GM23338 (cell line): ENCODE data around the gene SLBP. TPM values are rescaled to one million over a fixed set of nuclear protein-coding genes. Genes with fewer than 3 reads are reported as not detected.

Experiments used
- ATAC-seq: fragments of 200-7000 bp; cut with Tn5 transposase; 3 replicates; pipeline ENCODE4 v1.9.1; 2020
- DNase-seq: peaks from one replicate; pipeline ENCODE4 v3.0.0-alpha.2; 2015; ENCODE audit warnings: low spot score
- H2AFZ ChIP-seq: fragments of 200-600 bp; sonication (generic); 2 replicates; pipeline ENCODE4 v1.8.0; 2016; ENCODE audit warnings: antibody characterized with exemption, mild to moderate bottlenecking, moderate library complexity
- H3F3A ChIP-seq: fragments of 200-600 bp; sonication (generic); replicated peaks from 2 replicates; pipeline ENCODE4 v1.8.0; 2017; ENCODE audit warnings: antibody characterized with exemption, mixed run types, low read depth
- H3K27ac ChIP-seq: fragments of 200-600 bp; sonication (generic); 2 replicates; pipeline ENCODE4 v1.6.1; 2016; ENCODE audit warnings: low read depth
- H3K27me3 ChIP-seq: fragments of 200-600 bp; sonication (generic); 2 replicates; pipeline ENCODE4 v1.8.0; 2016; ENCODE audit warnings: mild to moderate bottlenecking, mixed run types, moderate library complexity; ENCODE audit not compliant: insufficient read depth
- H3K36me3 ChIP-seq: fragments of 200-600 bp; sonication (generic); 2 replicates; pipeline ENCODE4 v1.8.0; 2016; ENCODE audit warnings: mild to moderate bottlenecking; ENCODE audit not compliant: insufficient read depth
- H3K4me1 ChIP-seq: fragments of 200-600 bp; sonication (generic); 2 replicates; pipeline ENCODE4 v1.8.0; 2016; ENCODE audit warnings: mild to moderate bottlenecking, moderate library complexity; ENCODE audit not compliant: insufficient read depth
- H3K4me2 ChIP-seq: fragments of 200-600 bp; sonication (generic); 2 replicates; pipeline ENCODE4 v1.7.1; 2017; ENCODE audit warnings: mixed run types
- H3K4me3 ChIP-seq: fragments of 200-600 bp; sonication (generic); 2 replicates; pipeline ENCODE4 v1.6.1; 2016; ENCODE audit warnings: mixed run types
- H3K79me2 ChIP-seq: fragments of 200-600 bp; sonication (generic); replicated peaks from 2 replicates; pipeline ENCODE4 v1.8.0; 2017; ENCODE audit warnings: mild to moderate bottlenecking; ENCODE audit not compliant: insufficient read depth
- H3K9me2 ChIP-seq: fragments of 200-600 bp; sonication (generic); 2 replicates; pipeline ENCODE4 v1.8.0; 2017; ENCODE audit not compliant: insufficient read depth
- H4K20me1 ChIP-seq: fragments of 200-600 bp; sonication (generic); replicated peaks from 2 replicates; pipeline ENCODE4 v1.8.0; 2017; ENCODE audit warnings: mild to moderate bottlenecking; ENCODE audit not compliant: insufficient read depth
- H3K27ac Mint-ChIP-seq: 2 replicates; pipeline ENCODE4 v1.8.0; 2020; ENCODE audit warnings: inconsistent platforms, mild to moderate bottlenecking, moderate library complexity, mixed read lengths
- H3K27me3 Mint-ChIP-seq: 3 replicates; pipeline ENCODE4 v1.8.0; 2022; ENCODE audit warnings: low read depth, mild to moderate bottlenecking, moderate library complexity, mixed read lengths, inconsistent platforms; ENCODE audit not compliant: insufficient read depth, poor library complexity
- H3K36me3 Mint-ChIP-seq: 3 replicates; pipeline ENCODE4 v1.8.0; 2021; ENCODE audit warnings: low read depth, mild to moderate bottlenecking, inconsistent platforms, moderate library complexity, mixed read lengths
- H3K4me1 Mint-ChIP-seq: 3 replicates; pipeline ENCODE4 v1.8.0; 2020; ENCODE audit warnings: mild to moderate bottlenecking, inconsistent platforms, mixed read lengths
- H3K4me3 Mint-ChIP-seq: 3 replicates; pipeline ENCODE4 v1.8.0; 2021; ENCODE audit warnings: moderate library complexity, mild to moderate bottlenecking, inconsistent platforms, mixed read lengths
- H3K9me3 Mint-ChIP-seq: 3 replicates; pipeline ENCODE4 v1.8.0; 2020; ENCODE audit warnings: moderate library complexity, mild to moderate bottlenecking, inconsistent platforms, mixed read lengths
- CREB1 ChIP-seq: fragments of 250-450 bp; sonication (Bioruptor Pico); IDR thresholded peaks from 2 replicates; pipeline ENCODE4 v1.5.0; 2020; ENCODE audit warnings: low read depth, mild to moderate bottlenecking, moderate library complexity
- CTCF ChIP-seq, 2 experiments: fragments of 200-600 bp in 1 of 2; sonication (generic) in 1 of 2; conservative IDR thresholded peaks; 2 replicates each; pipeline versions ENCODE4 v1.5.1 to v1.6.1; 2016 to 2017; ENCODE audit warnings: antibody characterized with exemption in 2 of 2, low read depth in 2 of 2, mild to moderate bottlenecking in 2 of 2, moderate library complexity in 1 of 2
- ETS1 ChIP-seq: IDR thresholded peaks from 2 replicates; pipeline ENCODE4 v1.6.1; 2016; ENCODE audit warnings: antibody characterized with exemption
- EZH2 ChIP-seq: fragments of 200-600 bp; sonication (generic); IDR thresholded peaks from one replicate; pipeline ENCODE4 v1.8.0; 2017; ENCODE audit warnings: antibody characterized with exemption, mild to moderate bottlenecking, low read depth; ENCODE audit not compliant: unreplicated experiment
- EZH2phosphoT487 ChIP-seq: fragments of 200-600 bp; sonication (generic); IDR thresholded peaks from one replicate; pipeline ENCODE4 v1.8.1; 2018; ENCODE audit warnings: antibody characterized with exemption; ENCODE audit not compliant: unreplicated experiment
- JUNB ChIP-seq: IDR thresholded peaks from one replicate; pipeline ENCODE4 v1.6.1; 2016; ENCODE audit warnings: antibody characterized with exemption; ENCODE audit not compliant: unreplicated experiment
- POLR2AphosphoS5 ChIP-seq: IDR thresholded peaks from 2 replicates; pipeline ENCODE4 v1.6.1; 2016; ENCODE audit warnings: antibody characterized with exemption, low read depth
- STAT1 ChIP-seq: IDR thresholded peaks from one replicate; pipeline ENCODE4 v1.6.1; 2016; ENCODE audit warnings: antibody characterized with exemption; ENCODE audit not compliant: unreplicated experiment
- ZNF331 ChIP-seq: fragments of 250-450 bp; sonication (Bioruptor Pico); IDR thresholded peaks from 2 replicates; pipeline ENCODE4 v1.5.0; 2020; ENCODE audit warnings: low read depth, mild to moderate bottlenecking, moderate library complexity
- ZNF462 ChIP-seq: fragments of 250-450 bp; sonication (Bioruptor Pico); IDR thresholded peaks from 2 replicates; pipeline ENCODE4 v1.5.0; 2020; ENCODE audit warnings: mild to moderate bottlenecking, moderate library complexity
- polyA plus RNA-seq: library from polyadenylated mRNA; unstranded; fragments of >200 nt; fragmentation: Nextera tagmentation; extraction: Ambion mirVana; gene quantifications from 2 replicates; pipeline ENCODE4 v1.2.1, GENCODE V29; 2016
- total RNA-seq: library from RNA; depleted of rRNA; stranded (reverse); fragments of >200 nt; shearing (Covaris generic); gene quantifications from 2 replicates; pipeline ENCODE4 v1.2.3, GENCODE V29; 2014
- TF ChIP-seq, protein P1 (sequence below): IDR thresholded peaks from one replicate; pipeline ENCODE4 v1.6.1; 2018; ENCODE audit warnings: antibody characterized with exemption; ENCODE audit not compliant: unreplicated experiment

Gene SLBP
- total and polyA plus RNA-seq, 2 experiments from 2014 or later = 54.4 to 58.6 TPM

- Histone ChIP-seq H3K9me2 (no peaks in the 10 kb centered on the region), H3K4me1 (no peaks in the 10 kb centered on the region), H3K27me3 (no peaks in the 10 kb centered on the region), H2AFZ (no peak overlapping the region), H3F3A (no peaks in the 10 kb centered on the region), H3K79me2 (no peaks in the 10 kb centered on the region), H3K27ac (no peak overlapping the region), H4K20me1 (no peaks in the 10 kb centered on the region), H3K4me2 (no peak overlapping the region), H3K36me3 (no peaks in the 10 kb centered on the region), H3K4me3 (no peak overlapping the region)
- no peaks in the 10 kb centered on the region; the same call in 2 of the 3 replicates for H3K9me3 Mint-ChIP-seq
- H3K4me3 Mint-ChIP-seq = no peak overlapping the region
- no peak for ATAC-seq
- peaks cover 7% of the 10 kb centered on the region; the same call in 1 of the 3 replicates for H3K4me1 Mint-ChIP-seq
- DNase-seq = no peak
- H3K27me3 Mint-ChIP-seq = peaks cover 3% of the 10 kb centered on the region
- H3K27ac Mint-ChIP-seq = no peak overlapping the region
- no peaks in the 10 kb centered on the region for H3K36me3 Mint-ChIP-seq
- TF ChIP-seq CTCF (conservative IDR thresholded peaks at IDR 0.05; ENCODE audit: low read depth in 2 of 2) (no peak), CREB1 (CRISPR knock-in tag) (no peak), EZH2phosphoT487 (no peak), POLR2AphosphoS5 (no peak), STAT1 (no peak), ETS1 (no peak), ZNF331 (no peak), EZH2 (no peak), JUNB (no peak), ZNF462 (CRISPR knock-in tag) (no peak)
- TF ChIP-seq, protein P1, sequence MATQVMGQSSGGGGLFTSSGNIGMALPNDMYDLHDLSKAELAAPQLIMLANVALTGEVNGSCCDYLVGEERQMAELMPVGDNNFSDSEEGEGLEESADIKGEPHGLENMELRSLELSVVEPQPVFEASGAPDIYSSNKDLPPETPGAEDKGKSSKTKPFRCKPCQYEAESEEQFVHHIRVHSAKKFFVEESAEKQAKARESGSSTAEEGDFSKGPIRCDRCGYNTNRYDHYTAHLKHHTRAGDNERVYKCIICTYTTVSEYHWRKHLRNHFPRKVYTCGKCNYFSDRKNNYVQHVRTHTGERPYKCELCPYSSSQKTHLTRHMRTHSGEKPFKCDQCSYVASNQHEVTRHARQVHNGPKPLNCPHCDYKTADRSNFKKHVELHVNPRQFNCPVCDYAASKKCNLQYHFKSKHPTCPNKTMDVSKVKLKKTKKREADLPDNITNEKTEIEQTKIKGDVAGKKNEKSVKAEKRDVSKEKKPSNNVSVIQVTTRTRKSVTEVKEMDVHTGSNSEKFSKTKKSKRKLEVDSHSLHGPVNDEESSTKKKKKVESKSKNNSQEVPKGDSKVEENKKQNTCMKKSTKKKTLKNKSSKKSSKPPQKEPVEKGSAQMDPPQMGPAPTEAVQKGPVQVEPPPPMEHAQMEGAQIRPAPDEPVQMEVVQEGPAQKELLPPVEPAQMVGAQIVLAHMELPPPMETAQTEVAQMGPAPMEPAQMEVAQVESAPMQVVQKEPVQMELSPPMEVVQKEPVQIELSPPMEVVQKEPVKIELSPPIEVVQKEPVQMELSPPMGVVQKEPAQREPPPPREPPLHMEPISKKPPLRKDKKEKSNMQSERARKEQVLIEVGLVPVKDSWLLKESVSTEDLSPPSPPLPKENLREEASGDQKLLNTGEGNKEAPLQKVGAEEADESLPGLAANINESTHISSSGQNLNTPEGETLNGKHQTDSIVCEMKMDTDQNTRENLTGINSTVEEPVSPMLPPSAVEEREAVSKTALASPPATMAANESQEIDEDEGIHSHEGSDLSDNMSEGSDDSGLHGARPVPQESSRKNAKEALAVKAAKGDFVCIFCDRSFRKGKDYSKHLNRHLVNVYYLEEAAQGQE = no peak
These were observed 45.7 kb downstream of the SLBP start for GRCh38 chr4:1666391-1666790.
